GM21528 (cell line): ENCODE results near the gene TRANK1.
"Not testable (repeated sequence)": the region's sequence is repeated elsewhere in the genome, so short reads cannot be mapped to it uniquely, and the experiment has no call there.

Source experiments
- ATAC-seq: cut with Tn5 transposase; IDR thresholded peaks from one replicate; pipeline ENCODE4 v1.9.1; 2021; ENCODE audit warnings: mild to moderate bottlenecking, moderate library complexity; ENCODE audit not compliant: unreplicated experiment, low FRiP score

The TRANK1 gene

DNA sequence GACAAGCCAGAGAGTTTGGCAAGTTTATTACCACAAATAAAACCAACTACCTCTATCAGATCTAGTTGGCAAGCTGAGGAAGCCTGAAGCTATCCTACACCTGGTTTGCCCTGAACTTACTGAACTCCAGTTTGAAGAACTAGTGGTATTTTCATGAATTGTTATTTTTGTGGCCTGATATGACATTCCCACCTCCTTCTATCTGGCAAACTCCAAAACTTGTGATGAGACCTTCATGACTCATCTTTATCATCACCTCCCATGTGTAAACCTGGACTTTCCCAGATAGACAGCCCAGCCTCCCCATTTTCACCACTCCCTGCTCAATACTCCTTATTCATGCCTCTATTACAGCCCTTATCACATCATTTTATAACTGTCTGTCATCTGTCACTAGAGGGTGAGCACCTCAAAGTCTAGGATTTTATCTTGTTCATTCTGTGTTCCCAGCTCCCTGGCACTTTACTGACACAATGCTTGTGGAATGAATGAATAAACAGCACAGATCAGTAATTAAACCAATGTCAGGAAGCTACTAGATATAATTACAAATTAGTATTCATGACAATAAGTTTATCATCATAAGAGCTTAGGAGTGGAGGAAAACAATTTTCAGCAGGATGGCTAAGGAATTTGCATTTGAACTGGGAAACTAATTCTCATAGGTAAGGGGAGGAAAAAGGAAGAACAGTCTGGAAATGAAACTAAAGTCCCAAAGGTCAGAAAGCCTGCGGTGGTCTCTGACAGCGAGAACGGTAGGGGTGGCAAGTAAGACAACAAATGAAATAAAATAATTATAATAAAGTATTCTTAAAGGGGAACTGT, 13.2 kb upstream of the TRANK1 start:
- ATAC-seq, result no peak

DNA sequence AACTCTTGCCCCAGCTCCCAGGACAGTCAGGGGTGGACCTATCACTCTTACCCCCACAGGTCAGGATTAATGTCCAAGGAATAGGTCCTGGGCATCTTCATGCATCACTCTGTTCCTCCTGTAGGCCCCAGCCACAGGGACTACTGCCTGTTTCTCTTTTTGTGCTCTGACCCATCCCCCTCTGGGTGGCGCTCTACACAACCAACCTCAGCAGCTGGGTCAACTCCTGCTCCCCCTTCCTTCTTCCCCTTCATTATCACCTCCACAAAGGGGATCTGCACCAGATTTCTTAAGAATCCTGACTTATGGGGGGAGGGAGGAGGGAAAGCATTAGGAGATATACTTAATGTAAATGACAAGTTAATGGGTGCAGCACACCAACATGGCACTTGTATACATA, 12.2 kb upstream of the TRANK1 start:
- no peak for ATAC-seq

DNA sequence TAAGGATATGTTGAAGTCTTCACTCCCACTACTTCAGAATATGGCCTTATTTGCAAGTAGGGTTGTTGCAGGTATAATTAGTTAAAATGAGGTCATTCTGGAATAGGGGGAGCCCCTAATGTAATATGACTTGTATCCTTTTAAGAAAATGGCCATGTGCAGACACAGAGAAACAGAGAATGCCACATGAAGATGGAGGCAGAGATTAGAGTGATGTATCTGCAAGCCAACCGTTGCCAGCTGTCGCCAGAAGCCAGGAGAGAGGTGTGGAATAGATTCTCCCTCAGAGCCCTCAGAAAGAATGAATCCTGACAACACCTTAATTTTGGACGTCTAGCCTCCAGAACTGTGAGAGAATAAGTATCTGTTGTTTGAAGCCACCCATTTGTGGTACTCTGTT, 11.3 kb upstream of the TRANK1 start:
- ATAC-seq, result no peak

DNA sequence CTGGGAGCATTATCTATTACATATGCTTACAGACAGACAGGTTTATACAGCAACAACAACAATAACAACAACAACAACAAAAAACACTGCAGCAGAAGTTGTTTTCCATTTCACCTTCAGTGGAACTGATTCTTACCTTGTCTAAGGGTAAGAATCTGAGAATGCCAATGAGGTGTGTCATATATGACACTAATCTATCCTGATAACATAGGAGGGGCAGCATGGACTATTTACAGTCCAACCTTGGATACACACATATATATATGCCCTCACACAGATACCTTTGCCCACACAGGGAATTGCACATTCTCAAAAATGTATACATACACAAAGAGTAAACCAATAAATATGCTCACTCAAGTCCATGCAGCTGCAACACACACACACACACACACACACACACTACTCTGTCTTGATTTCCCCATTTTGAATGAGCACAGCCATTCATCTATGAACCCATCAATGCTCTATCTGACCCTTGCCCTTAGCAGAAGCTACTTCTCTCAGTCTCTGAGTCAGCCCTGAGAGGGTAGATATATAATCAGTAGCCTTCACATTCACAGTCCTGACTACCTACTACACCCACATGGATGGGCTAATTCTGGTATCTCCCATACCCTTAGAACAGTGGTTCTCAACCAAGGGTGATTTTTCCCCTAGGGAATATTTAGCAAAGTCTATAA, 9.7 kb upstream of the TRANK1 start:
- ATAC-seq, result no peak

DNA sequence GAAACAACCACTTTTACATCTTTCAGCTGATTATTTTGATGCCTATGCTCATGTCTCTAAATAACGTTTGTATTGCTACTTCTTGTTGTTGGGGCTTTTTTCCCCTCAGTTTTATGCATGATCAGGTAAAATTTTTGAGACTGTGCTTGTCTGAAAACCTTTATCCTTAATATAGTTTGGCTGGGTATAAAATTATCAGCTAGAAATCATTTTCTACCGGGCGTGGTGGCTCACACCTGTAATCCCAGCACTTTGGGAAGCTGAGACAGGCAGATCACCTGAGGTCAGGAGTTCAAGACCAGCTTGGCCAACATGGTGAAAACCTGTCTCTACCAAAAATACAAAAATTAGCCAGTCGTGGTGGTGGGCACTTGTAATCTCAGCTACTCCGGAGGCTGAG, 3.0 kb upstream of the TRANK1 start:
- not testable (repeated sequence) for ATAC-seq

DNA sequence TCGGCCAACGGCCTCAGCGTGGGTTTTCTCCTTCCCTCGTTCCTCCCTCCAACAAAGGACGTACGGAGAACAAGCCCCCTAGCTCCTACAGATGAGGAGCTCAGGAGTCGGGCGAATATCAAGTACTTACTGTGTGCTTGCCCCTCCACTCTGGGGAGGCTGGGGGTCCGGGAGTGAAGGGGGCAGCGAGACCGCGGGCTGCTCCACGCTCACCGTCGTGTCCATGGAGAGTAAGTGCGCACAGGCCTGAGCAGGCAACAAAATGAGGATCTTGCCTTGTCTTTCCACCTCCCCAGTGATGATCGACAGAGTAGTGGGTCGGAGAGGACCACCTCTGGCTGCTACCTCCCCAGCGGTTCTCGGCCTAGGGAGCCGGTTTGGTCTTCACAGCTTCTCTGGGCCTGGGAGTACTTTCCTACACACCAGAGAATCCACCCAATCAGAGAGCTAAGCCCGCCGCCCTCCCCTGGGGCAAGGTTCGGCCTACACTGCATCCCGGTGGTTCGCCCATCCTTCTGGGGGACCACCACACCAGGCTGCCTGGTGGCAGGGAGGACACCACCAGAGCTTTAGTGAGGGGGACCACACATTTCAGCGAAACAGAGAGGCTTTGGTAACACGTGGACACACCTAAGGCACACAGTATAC, 603 bp upstream of the TRANK1 start:
- no peak for ATAC-seq

DNA sequence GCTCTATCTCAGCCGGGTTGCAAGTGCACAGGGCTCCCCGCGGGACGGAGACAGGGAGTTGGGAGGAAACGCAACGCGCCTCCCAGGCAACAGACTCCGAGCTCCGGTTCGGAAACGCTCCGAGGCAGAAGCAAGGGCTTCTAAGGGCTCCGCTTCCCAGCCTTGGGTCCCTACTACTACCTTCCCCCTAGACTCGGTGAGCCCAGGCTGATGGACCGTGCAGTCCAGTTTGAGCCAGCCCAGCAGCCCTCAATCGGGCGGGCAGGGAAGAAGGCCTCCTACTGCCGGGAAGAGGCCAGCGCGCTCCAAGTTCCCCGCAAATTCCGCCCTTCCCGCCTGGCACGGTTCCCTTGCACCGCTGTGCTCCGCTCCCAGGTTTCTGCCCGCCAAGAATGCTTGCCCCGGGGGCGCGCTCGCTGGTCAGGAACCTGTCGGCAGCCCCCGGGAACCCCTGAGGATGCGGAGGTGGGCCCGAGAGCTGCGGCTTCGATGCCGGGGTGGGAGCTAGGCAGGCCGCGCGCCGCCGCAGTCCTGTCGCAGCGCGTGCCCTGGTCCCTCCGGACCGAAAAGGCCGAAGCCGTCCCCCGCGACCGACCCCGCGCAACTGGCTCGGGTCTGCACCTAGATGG, 728 bp downstream of the TRANK1 start:
- ATAC-seq, result peak; percentile 67

DNA sequence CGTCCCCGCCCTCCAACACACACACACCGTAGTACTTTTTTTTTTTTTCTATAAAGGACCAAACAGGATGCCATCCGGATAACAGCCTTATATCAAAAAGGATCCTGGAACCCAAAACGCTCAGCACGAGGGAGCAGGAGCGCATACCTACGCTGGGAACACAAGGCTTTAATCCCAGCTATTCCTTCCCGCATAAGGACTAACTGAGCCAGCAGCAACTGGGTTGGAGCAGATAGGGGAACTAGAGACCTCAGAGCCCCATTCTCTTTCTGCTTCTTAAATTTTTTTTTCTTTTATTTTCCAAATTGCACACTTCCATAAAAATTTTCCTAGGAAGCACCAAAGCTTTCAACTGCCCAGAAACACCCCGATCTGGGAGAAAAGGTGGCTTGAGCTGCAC, 1.3 kb downstream of the TRANK1 start:
- no peak for ATAC-seq

DNA sequence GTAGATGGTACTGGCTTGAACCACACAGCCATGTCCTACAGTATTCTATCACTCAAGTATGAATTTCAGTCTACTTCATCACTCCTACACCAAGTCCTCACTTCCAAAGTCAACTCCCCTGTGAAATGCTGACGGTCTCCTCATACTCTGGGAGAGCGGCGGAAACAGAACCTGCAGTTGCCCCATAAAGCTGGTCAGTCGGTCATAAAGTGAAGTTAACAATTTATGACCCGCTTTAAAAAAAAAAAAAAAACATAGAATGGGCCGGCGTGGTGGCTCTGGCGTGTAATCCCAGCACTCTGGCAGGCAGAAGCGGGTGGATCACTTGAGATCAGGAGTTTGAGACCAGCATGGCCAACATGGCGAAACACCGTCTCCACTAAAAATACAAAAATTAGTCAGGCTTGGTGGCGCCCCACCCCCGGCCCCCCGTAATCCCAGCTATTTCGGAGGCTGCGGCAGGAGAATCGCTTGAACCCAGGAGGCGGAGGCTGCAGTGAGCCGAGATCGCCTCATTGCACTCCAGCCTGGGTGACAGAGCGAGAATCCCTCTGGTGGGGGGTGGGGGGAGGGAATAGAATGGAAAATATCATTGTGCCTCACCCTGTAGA, 2.1 kb downstream of the TRANK1 start:
- no peak for ATAC-seq

DNA sequence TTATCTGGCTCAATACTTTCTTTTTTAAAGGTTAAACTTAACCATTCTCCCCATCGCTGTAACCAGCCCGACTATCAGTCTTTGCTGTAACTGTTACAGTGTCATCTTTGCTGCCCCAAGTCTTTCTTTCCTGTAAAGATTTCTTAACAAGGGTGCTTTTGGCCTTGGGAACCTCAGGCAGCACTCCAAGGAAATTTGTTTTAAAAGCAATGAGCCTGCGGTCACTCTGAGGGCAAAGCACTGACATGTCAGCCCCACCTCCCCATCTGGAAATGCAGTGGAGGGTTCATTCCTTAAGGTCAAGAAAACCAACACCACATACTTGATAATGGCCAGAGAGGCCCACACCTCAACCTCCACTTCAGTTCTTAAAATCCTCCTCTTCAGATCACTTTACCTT, 3.2 kb downstream of the TRANK1 start:
- no peak for ATAC-seq

DNA sequence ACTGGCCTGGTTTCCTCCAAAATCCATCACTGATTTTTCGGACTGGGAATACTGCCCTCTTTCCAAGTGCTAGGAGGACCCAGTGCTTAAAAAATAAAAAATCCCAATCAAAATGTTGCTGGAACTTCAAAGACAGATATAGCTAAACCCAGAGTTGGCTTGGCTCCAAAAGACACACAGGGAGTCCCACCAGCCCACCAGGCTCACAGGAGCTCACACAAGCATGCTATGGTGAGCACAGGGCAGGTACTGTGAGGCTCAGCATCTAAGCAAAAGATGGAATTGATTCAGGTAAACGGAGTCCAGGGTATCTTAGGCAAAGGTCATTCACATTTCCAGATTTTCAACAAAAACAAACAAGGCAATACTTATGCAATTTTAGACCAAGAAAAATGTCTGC, 3.7 kb downstream of the TRANK1 start:
- no peak for ATAC-seq

DNA sequence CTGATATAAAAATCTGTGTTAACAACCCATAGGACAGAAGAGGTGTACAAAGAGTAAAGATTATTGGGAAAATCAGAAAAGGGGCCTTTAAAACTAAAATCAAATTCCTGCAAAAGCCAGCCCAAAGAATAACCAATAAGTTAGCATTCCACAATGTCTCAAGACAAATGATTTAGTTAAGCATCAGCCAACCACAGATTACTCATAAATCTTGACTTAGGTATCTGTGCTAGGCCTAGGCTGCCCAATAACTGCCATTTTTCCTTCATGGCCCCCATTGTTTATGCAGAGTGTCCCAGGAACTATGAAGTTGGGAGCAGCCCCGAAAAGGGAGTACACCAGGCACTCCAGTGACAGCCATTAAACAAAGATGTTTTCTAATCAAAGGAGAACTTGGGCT, 7.4 kb downstream of the TRANK1 start:
- ATAC-seq, result no peak

DNA sequence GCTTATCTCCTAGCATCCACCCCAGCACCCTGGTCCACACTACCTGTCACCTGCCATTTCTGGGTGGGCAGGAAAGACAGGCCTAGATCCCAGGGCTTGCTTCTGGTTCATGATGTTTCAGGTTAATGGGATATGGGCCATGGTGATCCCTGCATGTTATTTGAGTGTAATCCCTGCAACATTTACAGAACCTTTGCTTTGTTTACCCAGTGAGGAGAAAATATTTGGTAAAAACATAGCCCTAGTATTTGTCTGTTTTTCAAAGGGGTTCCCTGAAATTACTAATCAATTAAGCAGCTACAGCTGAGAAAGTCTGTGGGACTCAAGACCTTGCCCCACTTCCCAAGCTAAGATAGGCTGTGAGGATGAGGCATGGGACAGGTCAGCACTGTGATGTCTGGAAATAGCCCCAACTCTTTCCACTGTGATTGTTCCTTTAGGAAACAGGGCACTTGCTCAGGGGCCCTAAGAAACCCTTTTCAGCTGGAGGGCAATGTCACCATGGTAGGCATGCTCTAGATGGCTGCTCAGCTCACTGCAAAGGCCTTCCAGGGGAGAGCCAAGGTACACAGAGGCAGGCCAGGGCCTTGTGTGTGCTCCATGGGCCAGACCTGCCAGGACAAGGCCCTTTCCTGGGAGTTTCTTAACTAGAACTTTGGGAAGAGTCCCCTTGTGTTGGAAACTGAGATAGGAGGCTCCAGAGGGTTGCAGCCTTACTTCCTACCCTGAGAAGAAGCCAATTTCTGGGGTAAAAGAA, 11.1 kb downstream of the TRANK1 start:
- ATAC-seq, result no peak

DNA sequence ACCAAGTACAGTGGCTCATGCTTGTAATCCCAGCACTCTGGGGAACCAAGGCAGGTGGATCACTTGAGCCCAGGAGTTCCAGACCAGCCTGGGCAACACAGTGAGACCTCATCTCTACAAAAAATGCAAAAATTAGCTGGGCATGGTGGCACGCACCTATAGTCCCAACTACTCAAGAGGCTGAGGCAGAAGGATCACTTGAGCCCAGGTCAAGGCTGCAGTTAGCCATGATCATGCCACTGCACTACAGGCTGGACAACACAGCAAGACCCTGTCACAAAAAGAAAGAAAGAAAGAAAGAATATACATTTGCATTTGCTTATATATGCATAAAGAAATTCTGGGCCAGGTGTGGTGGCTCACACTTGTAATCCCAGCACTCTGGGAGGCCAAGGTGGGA, 13.4 kb downstream of the TRANK1 start:
- not testable (repeated sequence) for ATAC-seq

DNA sequence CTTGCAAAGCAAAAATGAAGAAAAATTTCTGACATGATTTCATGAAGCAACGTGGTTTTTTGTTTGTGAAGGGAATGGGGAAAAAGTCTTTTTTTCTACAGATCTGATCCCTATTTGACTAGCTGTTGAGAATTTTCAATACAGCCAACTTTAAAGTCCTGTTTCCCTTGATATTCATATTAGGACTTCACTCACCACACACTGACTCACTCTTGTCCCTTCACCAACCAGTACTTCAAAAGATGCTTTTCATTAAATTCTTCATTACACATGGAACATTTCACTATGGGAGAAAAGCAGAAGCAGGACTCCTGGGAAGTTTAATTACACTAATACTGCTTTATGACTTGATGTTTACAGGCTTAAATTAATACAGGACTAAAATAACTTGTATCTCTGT, 16.6 kb downstream of the TRANK1 start:
- no peak for ATAC-seq

DNA sequence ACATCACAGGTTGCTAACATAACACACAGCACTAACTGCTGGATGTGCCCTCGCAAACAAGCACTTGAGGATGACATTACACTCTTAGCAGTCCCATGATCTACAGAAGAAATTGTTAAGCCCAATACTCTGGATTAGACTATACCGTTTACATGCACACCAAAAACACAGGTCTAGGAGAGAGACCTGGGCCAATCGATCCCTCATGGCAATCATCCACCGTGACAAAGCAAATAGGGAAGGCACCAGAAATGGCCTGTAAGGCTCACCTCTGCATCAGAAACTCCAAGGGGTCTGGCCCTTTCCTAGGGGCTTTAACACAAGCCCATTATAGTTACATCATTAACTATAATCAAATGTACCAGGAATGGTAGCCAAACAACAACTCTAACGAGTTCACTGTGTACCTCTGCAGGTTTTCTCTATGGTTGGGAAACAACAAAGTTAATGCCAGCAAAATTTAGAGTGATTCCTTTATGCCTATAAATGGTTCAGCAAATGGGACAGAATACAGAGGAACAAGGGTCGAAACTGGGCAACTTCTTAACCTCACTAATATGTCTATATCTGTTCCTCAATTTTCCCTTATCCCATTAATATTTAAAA, 18.5 kb downstream of the TRANK1 start:
- no peak for ATAC-seq

DNA sequence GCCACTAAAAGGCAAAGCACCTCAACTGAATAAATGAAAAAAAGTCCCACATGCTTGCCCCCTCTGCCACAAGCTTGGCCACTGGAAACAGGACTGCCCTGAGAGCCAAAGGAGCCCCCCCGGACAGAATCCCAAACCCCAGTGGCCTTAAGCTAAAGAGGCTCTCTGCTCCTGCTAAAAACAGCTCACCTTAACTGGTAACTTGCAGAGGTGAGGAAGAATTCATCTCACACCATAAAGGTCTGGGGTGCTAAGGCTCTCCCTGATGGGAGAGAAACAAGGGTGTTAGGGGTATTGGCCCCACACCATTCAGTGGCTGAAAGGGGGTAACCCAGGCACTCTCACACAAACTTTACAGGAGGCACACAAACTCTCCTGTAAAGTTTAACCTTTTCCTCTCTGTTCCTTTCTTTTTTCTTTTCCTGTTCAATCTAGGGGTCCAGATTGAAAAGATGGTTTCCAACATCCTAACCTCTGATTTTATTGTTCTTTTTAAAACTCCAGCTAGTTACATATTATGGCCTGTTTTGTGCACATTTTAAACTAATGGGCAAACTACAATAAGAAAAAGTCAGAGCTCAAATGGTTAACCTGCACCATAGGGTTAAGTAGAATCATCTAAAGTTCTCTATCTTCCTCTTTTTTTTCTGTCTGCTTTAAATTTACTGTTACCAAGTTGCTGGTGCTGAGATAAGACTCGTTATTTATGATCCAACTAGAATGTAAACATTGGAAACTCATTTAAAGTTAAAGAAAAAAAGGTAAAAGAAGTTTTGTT, 19.9 kb downstream of the TRANK1 start:
- no peak for ATAC-seq

DNA sequence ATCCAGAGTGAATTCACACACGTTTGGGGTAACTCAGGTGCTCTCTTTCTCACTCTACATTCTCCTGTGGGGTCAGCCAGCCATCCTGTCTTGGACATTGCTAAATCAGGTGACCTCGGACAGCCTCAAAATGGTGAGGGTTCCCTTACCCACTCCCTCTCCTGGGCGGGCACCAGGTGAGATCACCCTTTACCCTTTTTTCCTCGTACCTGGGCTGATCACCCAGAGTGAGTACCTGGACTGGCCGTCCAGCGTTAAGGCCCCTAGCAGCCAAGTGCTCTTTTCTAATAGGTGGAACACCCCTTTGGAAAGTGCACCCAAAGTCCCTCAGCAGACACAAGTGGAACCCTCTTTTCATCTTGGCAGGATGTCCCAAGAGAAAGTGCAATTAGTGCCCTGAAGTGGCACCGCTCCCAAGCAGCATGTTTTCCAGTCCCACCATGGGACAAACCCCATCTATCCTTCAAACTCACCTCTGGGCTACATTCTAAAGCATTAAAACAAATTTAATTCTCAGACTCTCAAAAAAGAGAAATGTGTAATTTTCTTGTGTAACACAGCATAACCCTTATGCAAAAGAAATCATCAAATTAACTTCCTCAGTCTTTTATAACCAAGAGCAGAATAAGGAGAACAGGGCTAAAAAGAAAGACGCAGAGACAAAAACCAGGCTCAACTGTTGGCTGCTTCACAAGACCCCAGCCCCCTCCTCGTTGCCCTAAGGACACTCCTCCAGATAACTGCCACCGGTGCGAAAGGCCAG, 20.7 kb downstream of the TRANK1 start:
- no peak for ATAC-seq
